GM12878 (cell line): ENCODE results near the gene NOS1. TPM values are rescaled to one million over a fixed set of nuclear protein-coding genes. Genes with fewer than 3 reads are reported as not detected.

Source experiments
- ATAC-seq: fragments of 200-7000 bp; cut with Tn5 transposase; 3 replicates; pipeline ENCODE4 v1.9.1; 2020; ENCODE audit warnings: mild to moderate bottlenecking, moderate library complexity
- BruUV-seq: library from RNA; stranded (reverse); fragments of 400-500 nt; replicated peaks from 2 replicates; lab custom pipeline; 2021; lab: Mats Ljungman, UMichigan
- CTCF ChIA-PET: fragments of 300-600 bp; sonication (Branson Sonifier 250); formaldehyde crosslinking; extraction: SDS; loops from one replicate; lab custom pipeline; 2021; ENCODE audit warnings: inconsistent platforms; lab: Yijun Ruan, JAX
- POLR2A ChIA-PET: fragments of 350-600 bp; formaldehyde crosslinking; extraction: SDS; loops from one replicate; lab custom pipeline; 2021; ENCODE audit warnings: inconsistent platforms; lab: Charles Lee
- RAD21 ChIA-PET: fragments of 300-600 bp; sonication (Branson Sonifier 250); formaldehyde crosslinking; loops from one replicate; lab custom pipeline; 2023; ENCODE audit warnings: antibody characterized with exemption; ENCODE audit not compliant: unreplicated experiment; lab: Charles Lee
- SMC1A ChIA-PET: fragments of 300-600 bp; sonication (Branson Sonifier 250); formaldehyde crosslinking; loops from one replicate; lab custom pipeline; 2023; ENCODE audit not compliant: unreplicated experiment, uncharacterized antibody; lab: Charles Lee
- DNase-seq: peaks from one replicate; pipeline ENCODE4 v3.0.0-alpha.2; 2011; ENCODE audit warnings: low read depth, low spot score
- FAIRE-seq: peaks from 3 replicates; lab custom pipeline; 2011; peaks lifted over from hg19 to GRCh38; lab: Jason Lieb, UNC
- H2AFZ ChIP-seq: 2 replicates; pipeline ENCODE4 v1.6.0; 2011; ENCODE audit warnings: low read depth, low read length, control low read depth; ENCODE audit not compliant: control insufficient read depth
- H3K27ac ChIP-seq: 2 replicates; pipeline ENCODE4 v1.5.1; 2011; ENCODE audit warnings: control low read depth; ENCODE audit not compliant: control insufficient read depth, insufficient read depth
- H3K27me3 ChIP-seq, 2 experiments: replicated peaks in 1 of 2; 2 replicates each; pipeline versions ENCODE4 v1.6.0 to v1.6.1; 2011; ENCODE audit warnings: low read length in 1 of 2; ENCODE audit not compliant: control insufficient read depth in 2 of 2, insufficient read depth in 2 of 2
- H3K36me3 ChIP-seq, 2 experiments: 2 replicates each; pipeline ENCODE4 v1.5.1; 2011; ENCODE audit warnings: low read length in 1 of 2; ENCODE audit not compliant: control insufficient read depth in 2 of 2, insufficient read depth in 2 of 2
- H3K4me1 ChIP-seq: 2 replicates; pipeline ENCODE4 v1.6.1; 2011; ENCODE audit warnings: mild to moderate bottlenecking, low read length, moderate library complexity, mixed read lengths; ENCODE audit not compliant: control insufficient read depth, insufficient read depth
- H3K4me2 ChIP-seq: 2 replicates; pipeline ENCODE4 v1.6.0; 2011; ENCODE audit warnings: control low read depth; ENCODE audit not compliant: control insufficient read depth, insufficient read depth
- H3K4me3 ChIP-seq: fragments of 200-600 bp; sonication (generic); 2 replicates; pipeline ENCODE4 v1.5.1; 2016
- H3K79me2 ChIP-seq: 2 replicates; pipeline ENCODE4 v1.6.0; 2011; ENCODE audit warnings: low read length; ENCODE audit not compliant: control insufficient read depth, insufficient read depth
- H3K9ac ChIP-seq: 2 replicates; pipeline ENCODE4 v1.8.0; 2011; ENCODE audit warnings: low read length, control low read depth, mixed read lengths; ENCODE audit not compliant: control insufficient read depth, insufficient read depth
- H3K9me3 ChIP-seq: replicated peaks from 3 replicates; pipeline ENCODE4 v1.5.1; 2011; ENCODE audit warnings: mild to moderate bottlenecking, low read length; ENCODE audit not compliant: control insufficient read depth, insufficient read depth
- H4K20me1 ChIP-seq: 2 replicates; pipeline ENCODE4 v1.6.0; 2011; ENCODE audit not compliant: control insufficient read depth, insufficient read depth
- HDAC6 ChIP-seq: fragments of 200-600 bp; sonication (generic); IDR thresholded peaks from one replicate; pipeline ENCODE4 v1.8.0; 2017; ENCODE audit warnings: antibody characterized with exemption; ENCODE audit not compliant: unreplicated experiment
- IRF4 ChIP-seq: IDR thresholded peaks from 2 replicates; pipeline ENCODE4 v1.6.1; 2011; ENCODE audit warnings: low read depth, low read length
- SIN3A ChIP-seq: IDR thresholded peaks from 2 replicates; pipeline ENCODE4 v1.6.1; 2012; ENCODE audit warnings: low read depth, low read length, improper control_type of control experiment
- SPI1 ChIP-seq: IDR thresholded peaks from 2 replicates; pipeline ENCODE4 v1.6.1; 2011; ENCODE audit warnings: low read depth, mild to moderate bottlenecking, low read length, moderate library complexity, borderline replicate concordance; ENCODE audit not compliant: insufficient read depth
- TBL1XR1 ChIP-seq: IDR thresholded peaks from 2 replicates; pipeline ENCODE4 v1.6.1; 2012; ENCODE audit warnings: low read depth, low read length, improper control_type of control experiment
- WGBS: methylation state at CpG from one replicate; pipeline ENCODE4 v1.1.6; 2016; ENCODE audit warnings: low lambda C conversion rate; ENCODE audit not compliant: insufficient replicate concordance, insufficient coverage; ENCODE audit errors: missing lambda C conversion rate; 5-methylcytosine and 5-hydroxymethylcytosine counted together
- in situ Hi-C: fragments of 300-500 bp; cut with MboI; formaldehyde crosslinking; loops from 9 replicates; pipeline ENCODE4 v1.14.3; 2018; ENCODE audit warnings: mixed read lengths
- intact Hi-C: fragments of 100-400 bp; cut with micrococcal nuclease; formaldehyde crosslinking; loops from one replicate; pipeline ENCODE4 v1.14.2; 2022; ENCODE audit not compliant: unreplicated experiment
- polyA plus RNA-seq, 11 experiments: library from polyadenylated mRNA; depleted of rRNA in 4 of 11; unstranded in 6 of 11; stranded (reverse) in 5 of 11; fragments of >200 nt; fragmentation: Nextera tagmentation in 4 of 11; fragmentation: Illumina TruSeq in 1 of 11; extraction: Ambion mirVana in 4 of 11; extraction: Trizol in 1 of 11; gene quantifications; 1 replicate in 1 of 11; 2 replicates in 10 of 11; pipeline versions ENCODE4 v1.2.1 to v1.2.3, GENCODE V29; 2011 to 2016; ENCODE audit warnings: inconsistent platforms in 2 of 11, missing spikeins in 2 of 11, low read depth in 1 of 11
- total RNA-seq, 4 experiments: library from RNA; depleted of rRNA in 3 of 4; stranded (reverse); fragments of >200 nt in 3 of 4; fragmentation: Illumina TruSeq in 1 of 4; extraction: Trizol in 1 of 4; gene quantifications; 2 replicates each; pipeline versions ENCODE4 v1.2.1 to v1.2.3, GENCODE V29; 2013 to 2021
- TF ChIP-seq, protein P1 (sequence below): fragments of 450-650 bp; formaldehyde crosslinking; IDR thresholded peaks from 2 replicates; pipeline ENCODE4 v1.4.0; 2022; ENCODE audit warnings: mild to moderate bottlenecking, moderate library complexity
- TF ChIP-seq, protein P2 (sequence below): fragments of 150-350 bp; IDR thresholded peaks from 2 replicates; pipeline ENCODE4 v1.6.1; 2016; ENCODE audit warnings: low read depth, low read length

The NOS1 gene
- total and polyA plus RNA-seq, 10 of the 15 experiments (the other 5 are each of a cell fraction or from before 2014, with no cell fraction given), result under 0.01 to 0.04 (median 0.01) TPM; not detected in 7

DNA sequence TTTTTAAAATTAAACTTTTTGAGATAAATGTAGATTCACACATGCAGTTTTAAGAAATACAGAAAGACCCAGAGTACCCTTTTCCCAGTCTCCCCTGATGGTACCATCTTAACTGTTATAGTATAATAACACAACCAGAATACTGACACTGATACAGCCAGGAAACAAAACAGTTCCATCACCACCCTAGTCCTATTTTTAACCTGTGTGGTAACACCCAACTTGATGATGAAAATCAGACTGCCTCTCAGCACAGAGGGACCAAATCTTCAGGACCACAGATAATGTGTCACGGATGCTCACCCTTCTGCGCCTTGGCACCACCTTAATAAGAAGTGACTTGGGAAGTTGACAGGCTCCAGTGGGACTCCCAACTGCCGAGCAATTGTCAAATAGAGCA lies 189.3 kb downstream of the NOS1 start (continued):
- TF ChIP-seq, protein P1, sequence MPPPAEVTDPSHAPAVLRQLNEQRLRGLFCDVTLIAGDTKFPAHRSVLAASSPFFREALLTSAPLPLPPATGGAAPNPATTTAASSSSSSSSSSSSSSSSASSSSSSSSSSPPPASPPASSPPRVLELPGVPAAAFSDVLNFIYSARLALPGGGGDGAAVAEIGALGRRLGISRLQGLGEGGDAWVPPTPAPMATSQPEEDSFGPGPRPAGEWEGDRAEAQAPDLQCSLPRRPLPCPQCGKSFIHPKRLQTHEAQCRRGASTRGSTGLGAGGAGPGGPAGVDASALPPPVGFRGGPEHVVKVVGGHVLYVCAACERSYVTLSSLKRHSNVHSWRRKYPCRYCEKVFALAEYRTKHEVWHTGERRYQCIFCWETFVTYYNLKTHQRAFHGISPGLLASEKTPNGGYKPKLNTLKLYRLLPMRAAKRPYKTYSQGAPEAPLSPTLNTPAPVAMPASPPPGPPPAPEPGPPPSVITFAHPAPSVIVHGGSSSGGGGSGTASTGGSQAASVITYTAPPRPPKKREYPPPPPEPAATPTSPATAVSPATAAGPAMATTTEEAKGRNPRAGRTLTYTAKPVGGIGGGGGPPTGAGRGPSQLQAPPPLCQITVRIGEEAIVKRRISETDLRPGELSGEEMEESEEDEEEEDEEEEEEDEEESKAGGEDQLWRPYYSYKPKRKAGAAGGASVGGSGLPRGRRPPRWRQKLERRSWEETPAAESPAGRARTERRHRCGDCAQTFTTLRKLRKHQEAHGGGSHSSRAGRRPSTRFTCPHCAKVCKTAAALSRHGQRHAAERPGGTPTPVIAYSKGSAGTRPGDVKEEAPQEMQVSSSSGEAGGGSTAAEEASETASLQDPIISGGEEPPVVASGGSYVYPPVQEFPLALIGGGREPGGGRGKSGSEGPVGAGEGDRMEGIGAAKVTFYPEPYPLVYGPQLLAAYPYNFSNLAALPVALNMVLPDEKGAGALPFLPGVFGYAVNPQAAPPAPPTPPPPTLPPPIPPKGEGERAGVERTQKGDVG (CRISPR knock-in tag), result no peak

DNA sequence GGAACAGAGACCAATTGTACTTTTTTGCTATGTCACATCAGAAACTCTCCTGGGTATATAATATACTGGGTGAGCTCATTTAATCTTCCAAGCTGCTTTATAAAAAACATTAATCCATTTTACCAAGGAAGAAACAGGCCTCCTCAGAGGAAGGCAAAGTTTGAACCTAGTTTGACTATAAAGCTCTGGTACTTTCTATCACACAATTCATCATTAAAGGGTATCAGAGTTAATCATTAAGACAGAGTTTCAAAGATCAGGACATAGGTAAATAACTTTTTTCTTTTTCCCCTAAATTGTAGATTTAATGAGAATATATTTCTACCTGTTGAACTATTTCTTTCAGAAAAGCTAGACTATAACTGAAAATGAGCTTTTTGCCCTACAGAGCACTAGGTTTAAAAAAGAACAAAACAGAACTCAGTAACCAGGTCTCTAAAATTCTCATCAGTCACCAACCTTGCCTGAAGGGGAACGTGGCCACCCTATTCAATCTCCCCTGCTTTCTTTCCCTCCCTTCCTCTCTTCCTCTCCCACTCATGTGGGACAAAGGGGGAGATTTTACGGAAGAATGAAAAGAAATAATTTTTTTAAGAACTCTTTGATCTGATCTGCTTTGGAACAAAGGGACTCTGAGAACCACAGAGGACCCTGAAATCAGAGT lies 189.8 kb downstream of the NOS1 start:
- no peak overlapping the region for H3K27ac ChIP-seq
- ChIA-PET SMC1A (no interaction called here), POLR2A (interaction anchor here (0.6 kb wide), 1 partner anchor 874 kb away, joined by 6 read pairs; no protein-coding TSS in a partner anchor), CTCF (no interaction called here), RAD21 (no interaction called here)
- no peak overlapping the region for H3K9ac ChIP-seq
- no TSS peak for BruUV-seq
- FAIRE-seq (no peak), DNase-seq (no peak), ATAC-seq (no peak)
- H3K9me3 ChIP-seq, result no peaks in the 10 kb centered on the region
- no peak overlapping the region for H3K4me3 ChIP-seq
- H2AFZ ChIP-seq, result no peak overlapping the region
- no peaks in the 10 kb centered on the region for H3K4me1 ChIP-seq
- in situ Hi-C loops (no loop called here), intact Hi-C loops (no loop called here)
- no peaks in the 10 kb centered on the region for H3K79me2 ChIP-seq
- no peaks in the 10 kb centered on the region for H3K27me3 ChIP-seq
- TF ChIP-seq SIN3A (no peak), TBL1XR1 (no peak), HDAC6 (no peak), SPI1 (no peak), IRF4 (no peak)
- TF ChIP-seq, protein P2, sequence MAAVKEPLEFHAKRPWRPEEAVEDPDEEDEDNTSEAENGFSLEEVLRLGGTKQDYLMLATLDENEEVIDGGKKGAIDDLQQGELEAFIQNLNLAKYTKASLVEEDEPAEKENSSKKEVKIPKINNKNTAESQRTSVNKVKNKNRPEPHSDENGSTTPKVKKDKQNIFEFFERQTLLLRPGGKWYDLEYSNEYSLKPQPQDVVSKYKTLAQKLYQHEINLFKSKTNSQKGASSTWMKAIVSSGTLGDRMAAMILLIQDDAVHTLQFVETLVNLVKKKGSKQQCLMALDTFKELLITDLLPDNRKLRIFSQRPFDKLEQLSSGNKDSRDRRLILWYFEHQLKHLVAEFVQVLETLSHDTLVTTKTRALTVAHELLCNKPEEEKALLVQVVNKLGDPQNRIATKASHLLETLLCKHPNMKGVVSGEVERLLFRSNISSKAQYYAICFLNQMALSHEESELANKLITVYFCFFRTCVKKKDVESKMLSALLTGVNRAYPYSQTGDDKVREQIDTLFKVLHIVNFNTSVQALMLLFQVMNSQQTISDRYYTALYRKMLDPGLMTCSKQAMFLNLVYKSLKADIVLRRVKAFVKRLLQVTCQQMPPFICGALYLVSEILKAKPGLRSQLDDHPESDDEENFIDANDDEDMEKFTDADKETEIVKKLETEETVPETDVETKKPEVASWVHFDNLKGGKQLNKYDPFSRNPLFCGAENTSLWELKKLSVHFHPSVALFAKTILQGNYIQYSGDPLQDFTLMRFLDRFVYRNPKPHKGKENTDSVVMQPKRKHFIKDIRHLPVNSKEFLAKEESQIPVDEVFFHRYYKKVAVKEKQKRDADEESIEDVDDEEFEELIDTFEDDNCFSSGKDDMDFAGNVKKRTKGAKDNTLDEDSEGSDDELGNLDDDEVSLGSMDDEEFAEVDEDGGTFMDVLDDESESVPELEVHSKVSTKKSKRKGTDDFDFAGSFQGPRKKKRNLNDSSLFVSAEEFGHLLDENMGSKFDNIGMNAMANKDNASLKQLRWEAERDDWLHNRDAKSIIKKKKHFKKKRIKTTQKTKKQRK, result no peak
- H4K20me1 ChIP-seq, result no peaks in the 10 kb centered on the region
- peaks cover 9 to 40% of the 10 kb centered on the region in 2 experiments for H3K36me3 ChIP-seq
- no peak overlapping the region for H3K4me2 ChIP-seq
- WGBS, result 95% methylated on average over 2 of the region's 2 CpGs
